GM18868 (cell line): ENCODE data around the gene DYSF.

Source experiments
- ATAC-seq: cut with Tn5 transposase; IDR thresholded peaks from one replicate; pipeline ENCODE4 v1.9.1; 2021; ENCODE audit warnings: mild to moderate bottlenecking, moderate library complexity; ENCODE audit not compliant: unreplicated experiment

DYSF gene

DNA sequence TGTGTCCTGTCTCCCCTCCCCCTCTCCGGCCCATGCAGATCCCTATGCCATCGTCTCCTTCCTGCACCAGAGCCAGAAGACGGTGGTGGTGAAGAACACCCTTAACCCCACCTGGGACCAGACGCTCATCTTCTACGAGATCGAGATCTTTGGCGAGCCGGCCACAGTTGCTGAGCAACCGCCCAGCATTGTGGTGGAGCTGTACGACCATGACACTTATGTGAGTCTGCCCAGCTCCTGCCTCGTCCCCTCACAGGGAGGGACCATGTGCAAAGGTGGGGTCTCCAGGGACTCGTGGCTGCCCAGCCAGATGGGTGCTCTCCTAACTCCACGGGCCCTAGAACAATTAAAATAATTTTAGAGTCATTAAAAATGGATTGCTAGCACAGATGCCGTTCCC is 145.2 kb downstream of the DYSF start:
- ATAC-seq, result no peak

DNA sequence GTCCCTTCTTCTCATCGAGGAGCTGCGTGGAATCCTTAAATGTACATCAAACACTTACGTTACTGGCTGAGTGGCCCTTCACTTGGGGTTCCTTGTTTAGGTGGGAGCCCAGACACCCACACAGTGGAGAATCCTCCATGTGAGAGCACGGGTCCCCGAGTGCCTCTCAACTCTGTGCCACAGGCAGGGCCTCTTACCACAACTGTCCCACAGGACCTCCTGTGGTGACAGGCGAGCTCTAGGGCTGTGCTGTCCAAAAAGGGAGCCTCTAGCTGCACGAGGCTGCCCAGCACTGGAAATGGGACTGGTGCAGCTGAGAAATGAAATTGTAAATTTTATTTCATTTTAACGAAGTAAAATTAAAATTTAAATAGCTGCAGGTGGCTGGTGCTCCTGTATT is 145.7 kb downstream of the DYSF start:
- ATAC-seq, result no peak

- ATAC-seq, result no peak
These were observed 146.4 kb downstream of the DYSF start for GRCh38 chr2:71599646-71600236.

DNA sequence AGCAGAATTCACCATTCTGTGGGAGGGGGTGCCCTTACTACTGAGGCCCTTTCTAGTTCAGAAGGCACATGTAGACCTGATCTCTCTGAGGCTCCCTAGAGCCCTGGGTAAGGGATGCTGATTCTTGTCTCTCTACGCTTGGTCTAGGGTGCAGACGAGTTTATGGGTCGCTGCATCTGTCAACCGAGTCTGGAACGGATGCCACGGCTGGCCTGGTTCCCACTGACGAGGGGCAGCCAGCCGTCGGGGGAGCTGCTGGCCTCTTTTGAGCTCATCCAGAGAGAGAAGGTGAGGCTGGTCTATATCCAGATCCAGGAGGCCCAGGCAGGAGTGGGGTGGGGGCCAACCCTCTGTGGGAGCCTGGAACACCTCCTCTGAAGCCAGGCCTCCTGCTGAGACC is 147.2 kb downstream of the DYSF start:
- no peak for ATAC-seq

DNA sequence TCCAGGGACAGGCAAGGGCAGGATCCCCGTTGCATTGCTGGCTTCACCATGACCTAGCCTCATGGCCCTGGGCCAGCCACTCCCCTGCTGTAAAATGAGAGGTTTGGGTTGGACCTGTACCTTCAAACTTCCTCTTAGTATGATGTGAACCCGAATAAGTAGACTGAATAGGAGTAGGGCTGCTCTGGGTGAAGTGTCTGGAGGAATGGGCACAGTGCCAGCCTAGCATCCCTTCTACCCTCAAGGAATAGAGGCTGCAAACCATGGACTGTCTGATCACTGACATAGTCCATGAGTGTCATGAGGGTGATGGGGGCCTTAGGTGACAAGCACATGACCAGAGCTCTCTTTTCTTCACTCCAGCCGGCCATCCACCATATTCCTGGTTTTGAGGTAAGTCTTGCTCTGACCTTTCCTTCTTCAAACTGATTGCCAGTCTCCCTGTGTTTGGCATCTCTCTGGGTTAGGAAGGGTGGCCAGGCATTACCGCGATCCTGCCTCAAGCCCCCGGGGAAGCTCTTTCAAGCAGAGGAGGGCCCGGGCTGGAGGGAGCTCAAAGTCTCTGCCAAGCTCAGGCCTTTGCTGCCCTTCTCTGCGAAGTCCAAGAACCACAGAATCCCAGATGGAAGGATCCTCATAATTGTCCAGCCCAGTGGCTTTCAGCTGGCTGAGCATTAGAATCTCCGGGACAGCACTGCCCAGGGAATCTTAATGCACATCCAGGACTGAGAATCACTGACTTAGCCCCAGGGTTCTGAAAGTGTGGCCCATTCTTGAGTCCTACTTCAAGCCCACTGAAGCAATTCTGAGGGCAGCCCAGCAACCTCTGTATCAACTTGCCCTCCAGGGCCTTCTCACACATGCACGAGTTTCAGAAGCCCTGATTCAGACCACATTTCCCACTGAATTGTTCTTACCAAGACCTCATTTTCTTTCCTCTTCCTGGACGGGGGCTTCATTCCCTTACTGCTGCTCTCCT is 148.1 kb downstream of the DYSF start:
- no peak for ATAC-seq

DNA sequence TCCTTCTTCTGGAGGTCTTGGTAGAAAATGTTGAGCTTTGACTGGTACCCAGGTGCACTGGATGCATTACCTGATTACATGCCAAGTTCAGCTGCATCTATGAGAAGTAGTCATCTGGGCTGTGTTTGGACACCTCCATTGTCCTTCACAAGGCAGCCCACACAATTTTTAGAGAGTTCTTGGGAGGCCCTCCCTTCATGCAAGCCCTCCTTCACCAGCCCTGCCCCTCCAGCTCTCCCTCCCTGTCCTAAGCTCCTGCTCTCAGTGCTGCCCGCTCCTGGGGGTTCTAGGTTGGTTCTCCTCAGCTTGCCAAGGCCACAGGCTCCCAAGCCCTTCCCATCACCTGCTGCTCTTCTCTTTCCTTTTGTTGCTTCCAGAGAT is 148.7 kb downstream of the DYSF start:
- ATAC-seq, result no peak

GRCh38 chr2:71602581-71602980 is 149.2 kb downstream of the DYSF start:
- no peak for ATAC-seq

DNA sequence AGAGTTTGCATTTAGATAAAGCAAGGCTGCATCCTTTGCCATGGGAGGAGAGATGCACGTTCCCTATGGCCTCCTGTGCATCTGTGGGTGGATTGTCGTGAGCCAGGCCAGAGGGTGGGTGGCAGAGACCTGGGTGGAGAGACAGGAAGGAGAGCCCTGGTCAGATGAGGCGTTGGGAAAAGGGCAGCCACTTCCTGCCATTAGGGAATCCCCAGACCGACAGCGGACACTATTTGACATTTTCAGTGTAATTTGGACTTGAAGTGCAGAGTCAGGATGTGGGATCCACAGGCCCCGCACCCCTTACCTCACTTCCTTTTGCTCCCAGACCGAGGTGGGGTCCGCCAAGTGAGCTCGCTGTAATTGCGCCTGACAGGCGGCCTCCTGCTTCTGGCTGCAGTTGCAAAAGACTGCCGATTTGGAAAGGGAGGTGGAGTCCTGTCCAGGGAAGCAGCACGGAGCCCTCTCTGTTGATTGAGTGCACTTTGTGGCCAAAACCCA is 150.0 kb downstream of the DYSF start:
- no peak for ATAC-seq

DNA sequence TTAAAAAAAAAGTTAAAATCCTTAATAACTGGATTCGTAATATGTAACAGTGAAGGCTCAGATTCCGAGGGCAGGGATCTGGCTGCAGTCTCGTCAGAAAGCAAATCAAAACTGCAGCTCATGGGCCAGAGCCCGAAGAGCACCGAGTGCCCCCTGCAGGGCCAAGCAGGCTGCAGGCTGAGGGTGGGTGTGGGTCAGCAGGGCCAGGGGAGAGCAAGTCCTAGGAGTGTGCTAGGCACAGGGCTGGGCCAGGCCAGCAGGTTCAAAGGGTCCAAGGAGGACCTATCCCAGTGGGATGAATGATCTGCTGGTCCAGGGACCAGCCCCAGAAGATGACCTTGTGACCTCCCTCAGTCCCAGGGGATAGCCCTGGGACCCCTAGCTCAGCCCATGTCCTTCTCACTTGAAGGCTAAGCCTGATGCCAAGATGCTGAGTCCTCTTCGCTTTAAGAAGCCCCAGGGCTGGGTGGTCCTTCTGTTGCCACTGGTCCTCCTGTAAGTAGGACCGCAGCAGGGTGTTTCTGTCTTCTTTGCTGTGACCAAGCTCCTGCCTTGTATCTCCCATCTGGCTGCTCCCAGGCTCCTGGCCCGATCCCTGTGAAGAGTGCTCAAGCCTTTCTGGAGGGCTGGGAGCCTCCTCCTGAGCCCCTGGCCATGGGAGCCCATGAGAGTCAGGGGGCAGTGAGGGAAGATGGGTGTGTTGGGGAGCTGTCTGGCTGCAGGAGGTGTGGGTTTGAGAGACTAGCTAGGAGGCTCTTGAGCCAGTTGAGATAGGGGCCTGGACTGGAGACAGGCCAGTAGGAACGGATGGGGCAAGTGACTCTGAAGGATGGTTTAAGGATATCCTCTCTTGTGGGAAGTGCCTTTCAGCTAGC is 150.7 kb downstream of the DYSF start:
- ATAC-seq, result no peak

- ATAC-seq, result no peak
These were observed 151.4 kb downstream of the DYSF start for GRCh38 chr2:71604726-71605120.

DNA sequence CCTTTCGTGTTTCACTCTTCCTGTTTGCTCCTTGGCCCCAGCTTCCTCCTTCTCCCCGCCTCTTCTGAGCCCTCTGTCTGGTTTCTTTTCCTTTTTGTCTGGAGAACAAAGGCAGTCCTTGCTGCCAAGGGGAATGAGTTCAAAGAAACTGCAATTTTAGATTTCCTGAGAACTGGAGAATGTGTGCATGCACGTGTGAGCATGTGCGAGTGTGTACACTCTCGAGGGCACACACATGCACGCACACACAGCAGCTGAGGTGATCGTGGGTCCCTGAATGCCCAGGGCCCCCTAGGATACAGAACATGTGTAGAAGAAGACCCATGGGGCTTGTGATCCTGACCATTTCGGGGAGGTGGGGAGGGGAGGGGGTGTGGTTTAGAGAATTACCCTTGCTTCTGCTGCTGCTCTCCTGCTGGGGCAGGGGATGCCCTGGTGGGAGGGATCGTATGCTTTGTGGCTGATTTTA is 151.8 kb downstream of the DYSF start:
- ATAC-seq, result no peak

- ATAC-seq, result no peak
These were observed 152.4 kb downstream of the DYSF start for GRCh38 chr2:71605781-71606241.

DNA sequence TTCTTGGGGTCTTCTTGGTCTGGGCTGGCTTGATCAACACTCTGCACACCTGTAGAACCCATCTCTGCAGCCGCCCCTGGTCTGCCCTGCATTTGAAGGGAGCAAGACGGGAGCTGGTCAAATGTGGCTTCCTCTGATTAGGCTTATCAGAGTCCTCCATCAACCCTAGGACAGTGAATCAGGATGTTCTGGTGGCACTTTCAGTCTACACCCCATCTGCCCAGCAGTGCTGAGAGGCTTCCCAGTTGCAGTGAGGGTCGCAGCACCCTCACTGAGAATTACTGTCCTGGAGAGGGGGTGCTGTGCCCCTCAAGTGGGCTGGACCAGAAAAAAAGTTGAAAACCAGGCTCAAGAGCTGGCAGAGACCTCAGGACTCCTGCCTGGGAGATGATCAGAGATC is 152.9 kb downstream of the DYSF start:
- ATAC-seq, result no peak

GRCh38 chr2:71607151-71607889 is 154.0 kb downstream of the DYSF start:
- no peak for ATAC-seq

GRCh38 chr2:71608034-71608433 is 154.7 kb downstream of the DYSF start:
- ATAC-seq, result no peak

GRCh38 chr2:71608441-71608840 is 155.1 kb downstream of the DYSF start:
- ATAC-seq, result no peak

DNA sequence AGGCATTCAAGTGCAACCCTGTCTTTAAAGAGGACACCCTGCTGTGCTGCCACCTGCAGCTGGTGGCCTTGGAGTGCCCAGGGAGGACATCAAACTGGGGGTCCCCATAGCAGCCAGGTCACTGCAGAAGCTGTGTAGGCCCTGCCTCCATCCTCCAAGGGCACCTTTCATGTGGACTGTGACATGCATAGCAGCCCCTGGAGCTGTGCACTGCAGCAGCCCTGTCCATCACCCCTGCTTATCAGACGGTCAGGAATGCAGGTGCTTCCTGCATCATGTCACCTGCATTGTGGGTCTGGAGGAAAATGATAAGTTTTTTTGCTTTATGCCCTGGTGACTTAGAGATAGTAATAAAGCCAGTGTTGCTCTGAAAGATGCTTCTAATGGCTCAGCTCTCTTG is 155.7 kb downstream of the DYSF start:
- no peak for ATAC-seq

GRCh38 chr2:71609441-71609840 is 156.1 kb downstream of the DYSF start:
- ATAC-seq, result no peak

DNA sequence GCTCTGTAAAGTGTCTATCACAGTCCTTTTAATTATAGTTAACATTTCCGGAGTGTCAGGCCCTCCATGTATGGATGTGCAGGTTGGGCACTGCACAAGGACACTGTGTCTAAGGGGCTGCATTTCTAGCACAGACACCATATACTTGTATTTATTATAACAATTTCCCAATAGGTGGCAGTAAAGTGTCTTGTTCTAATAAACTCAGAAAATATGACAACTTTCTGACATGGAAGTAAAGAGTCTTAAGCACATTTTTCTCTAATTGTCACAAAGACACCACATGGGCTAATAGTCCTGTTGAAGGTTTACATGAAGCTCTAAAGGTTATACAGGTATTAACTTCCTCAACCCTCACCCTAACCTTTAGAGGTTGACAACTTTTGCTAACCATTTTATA is 156.6 kb downstream of the DYSF start:
- ATAC-seq, result no peak

DNA sequence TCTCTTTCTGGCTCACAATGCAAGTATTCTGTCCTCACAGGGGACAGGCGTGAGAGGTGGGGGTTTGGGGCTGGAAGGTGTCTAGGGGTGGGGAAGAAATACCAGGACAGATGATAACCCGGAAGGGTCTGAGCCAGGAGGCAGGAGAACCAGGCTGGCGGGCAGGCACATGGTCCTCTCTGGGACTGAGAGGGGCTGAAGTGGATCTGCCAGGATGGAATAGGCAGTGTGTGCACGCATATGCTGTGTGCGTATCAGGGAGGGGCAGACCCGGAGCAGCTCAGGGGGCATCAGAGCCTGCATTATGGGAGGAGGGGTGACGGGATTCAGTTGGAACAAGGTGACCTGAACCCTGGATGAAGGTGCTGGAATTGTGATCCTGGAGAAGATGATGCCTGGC is 157.3 kb downstream of the DYSF start:
- no peak for ATAC-seq
